Caco-2 (cell line): Measurements from ENCODE around the gene NGEF. TPM values are rescaled to one million over a fixed set of nuclear protein-coding genes. Genes with fewer than 3 reads are reported as not detected.

Experiments used
- BruUV-seq: library from RNA; stranded (reverse); fragments of 400-500 nt; replicated peaks from 2 replicates; lab custom pipeline; 2021; lab: Mats Ljungman, UMichigan
- CTCF ChIA-PET: fragments of 300-600 bp; sonication (Branson Sonifier 250); formaldehyde crosslinking; loops from one replicate; lab custom pipeline; 2022; ENCODE audit warnings: antibody characterized with exemption; lab: Charles Lee
- POLR2A ChIA-PET: fragments of 300-600 bp; sonication (Branson Sonifier 250); formaldehyde crosslinking; loops from one replicate; lab custom pipeline; 2022; ENCODE audit warnings: antibody characterized with exemption; lab: Charles Lee
- DNase-seq, 2 experiments: peaks; one replicate each; pipeline versions ENCODE4 v3.0.0 to v3.0.0-alpha.2; 2020 to 2022
- H3K27me3 ChIP-seq: replicated peaks from 2 replicates; pipeline ENCODE4 v1.6.0; 2011; ENCODE audit warnings: low read length; ENCODE audit not compliant: control insufficient read depth, insufficient read depth
- H3K36me3 ChIP-seq: 2 replicates; pipeline ENCODE4 v1.5.1; 2011; ENCODE audit warnings: low read length; ENCODE audit not compliant: control insufficient read depth, insufficient read depth
- H3K4me1 ChIP-seq: fragments of 250-450 bp; sonication (Bioruptor Pico); 2 replicates; pipeline ENCODE4 v1.5.1; 2020; ENCODE audit warnings: mild to moderate bottlenecking
- H3K4me3 ChIP-seq: 2 replicates; pipeline ENCODE4 v1.5.1; 2011; ENCODE audit warnings: low read depth, mild to moderate bottlenecking, control low read depth, low read length
- H3K9me3 ChIP-seq: fragments of 250-450 bp; sonication (Bioruptor Pico); 2 replicates; pipeline ENCODE4 v1.5.1; 2020; ENCODE audit warnings: mild to moderate bottlenecking, moderate library complexity
- H3K27ac Mint-ChIP-seq: one replicate; pipeline ENCODE4 v1.8.0; 2022; ENCODE audit warnings: mixed read lengths; ENCODE audit not compliant: unreplicated experiment
- H3K27me3 Mint-ChIP-seq: one replicate; pipeline ENCODE4 v1.8.0; 2022; ENCODE audit warnings: mixed read lengths; ENCODE audit not compliant: insufficient read depth, unreplicated experiment
- H3K36me3 Mint-ChIP-seq: one replicate; pipeline ENCODE4 v1.8.0; 2022; ENCODE audit warnings: mild to moderate bottlenecking, mixed read lengths; ENCODE audit not compliant: insufficient read depth, unreplicated experiment
- H3K4me1 Mint-ChIP-seq: one replicate; pipeline ENCODE4 v1.8.0; 2022; ENCODE audit warnings: low read depth, mixed read lengths; ENCODE audit not compliant: unreplicated experiment
- H3K4me3 Mint-ChIP-seq: one replicate; pipeline ENCODE4 v1.8.0; 2022; ENCODE audit warnings: mild to moderate bottlenecking, moderate library complexity, mixed read lengths; ENCODE audit not compliant: unreplicated experiment
- H3K9me3 Mint-ChIP-seq: one replicate; pipeline ENCODE4 v1.8.0; 2022; ENCODE audit warnings: mixed read lengths; ENCODE audit not compliant: unreplicated experiment
- intact Hi-C: fragments of 100-400 bp; cut with micrococcal nuclease; formaldehyde crosslinking; loops from one replicate; pipeline ENCODE4 v1.10.0; 2022; ENCODE audit not compliant: unreplicated experiment
- total RNA-seq: library from RNA; stranded (reverse); gene quantifications from 2 replicates; pipeline ENCODE4 v1.2.3, GENCODE V29; 2022
- TF ChIP-seq, protein P1 (sequence below), 2 experiments: fragments of 200-600 bp in 1 of 2; IDR thresholded peaks; 1 replicate in 1 of 2; 2 replicates in 1 of 2; pipeline versions ENCODE4 v1.5.1 to v1.8.0; 2011 to 2022; ENCODE audit warnings: antibody characterized with exemption in 1 of 2, control low read depth in 1 of 2, inconsistent platforms in 1 of 2, low read depth in 1 of 2, low read length in 1 of 2, mild to moderate bottlenecking in 1 of 2, moderate library complexity in 1 of 2; ENCODE audit not compliant: insufficient read depth in 1 of 2, severe bottlenecking in 1 of 2, unreplicated experiment in 1 of 2

NGEF gene
- total RNA-seq, 1 experiment from 2014 or later = 0.77 TPM

DNA sequence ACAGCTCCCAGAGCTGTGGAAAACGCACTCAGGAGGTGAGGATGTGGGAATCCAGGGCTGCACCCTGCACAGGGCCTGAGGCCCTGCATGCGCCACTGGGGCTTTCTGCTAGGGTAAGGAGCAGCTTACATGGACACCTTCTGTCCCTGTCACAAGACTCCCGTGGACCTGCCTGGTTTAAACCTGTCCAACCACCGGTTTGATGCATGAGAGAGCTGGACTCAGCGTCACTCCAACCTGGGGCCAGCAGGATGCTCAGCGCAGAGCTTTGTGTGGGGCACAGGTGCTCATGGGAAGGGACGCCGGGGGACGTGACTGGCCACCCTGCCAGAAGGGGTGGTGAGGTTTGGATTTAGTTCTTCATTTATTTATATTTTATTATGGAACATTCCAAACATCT is 118.8 kb downstream of the NGEF start:
- no peaks in the 10 kb centered on the region for H3K4me1 ChIP-seq
- Mint-ChIP-seq H3K4me1 (no peaks in the 10 kb centered on the region), H3K27me3 (no peaks in the 10 kb centered on the region), H3K36me3 (no peaks in the 10 kb centered on the region), H3K4me3 (no peak overlapping the region), H3K9me3 (no peaks in the 10 kb centered on the region), H3K27ac (no peak overlapping the region)
- H3K4me3 ChIP-seq = no peak overlapping the region
- intact Hi-C loops = no loop called here
- ChIA-PET POLR2A (no interaction called here), CTCF (no interaction called here)
- H3K36me3 ChIP-seq = no peaks in the 10 kb centered on the region
- no peak for DNase-seq
- H3K27me3 ChIP-seq = no peaks in the 10 kb centered on the region
- no peaks in the 10 kb centered on the region for H3K9me3 ChIP-seq
- BruUV-seq = no TSS peak
- TF ChIP-seq, protein P1, sequence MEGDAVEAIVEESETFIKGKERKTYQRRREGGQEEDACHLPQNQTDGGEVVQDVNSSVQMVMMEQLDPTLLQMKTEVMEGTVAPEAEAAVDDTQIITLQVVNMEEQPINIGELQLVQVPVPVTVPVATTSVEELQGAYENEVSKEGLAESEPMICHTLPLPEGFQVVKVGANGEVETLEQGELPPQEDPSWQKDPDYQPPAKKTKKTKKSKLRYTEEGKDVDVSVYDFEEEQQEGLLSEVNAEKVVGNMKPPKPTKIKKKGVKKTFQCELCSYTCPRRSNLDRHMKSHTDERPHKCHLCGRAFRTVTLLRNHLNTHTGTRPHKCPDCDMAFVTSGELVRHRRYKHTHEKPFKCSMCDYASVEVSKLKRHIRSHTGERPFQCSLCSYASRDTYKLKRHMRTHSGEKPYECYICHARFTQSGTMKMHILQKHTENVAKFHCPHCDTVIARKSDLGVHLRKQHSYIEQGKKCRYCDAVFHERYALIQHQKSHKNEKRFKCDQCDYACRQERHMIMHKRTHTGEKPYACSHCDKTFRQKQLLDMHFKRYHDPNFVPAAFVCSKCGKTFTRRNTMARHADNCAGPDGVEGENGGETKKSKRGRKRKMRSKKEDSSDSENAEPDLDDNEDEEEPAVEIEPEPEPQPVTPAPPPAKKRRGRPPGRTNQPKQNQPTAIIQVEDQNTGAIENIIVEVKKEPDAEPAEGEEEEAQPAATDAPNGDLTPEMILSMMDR (IDR thresholded peaks at IDR 0.05; ENCODE audit: insufficient read depth in 1 of 2, low read depth in 1 of 2, low read length in 1 of 2, severe bottlenecking in 1 of 2, unreplicated experiment in 1 of 2) = no peak

DNA sequence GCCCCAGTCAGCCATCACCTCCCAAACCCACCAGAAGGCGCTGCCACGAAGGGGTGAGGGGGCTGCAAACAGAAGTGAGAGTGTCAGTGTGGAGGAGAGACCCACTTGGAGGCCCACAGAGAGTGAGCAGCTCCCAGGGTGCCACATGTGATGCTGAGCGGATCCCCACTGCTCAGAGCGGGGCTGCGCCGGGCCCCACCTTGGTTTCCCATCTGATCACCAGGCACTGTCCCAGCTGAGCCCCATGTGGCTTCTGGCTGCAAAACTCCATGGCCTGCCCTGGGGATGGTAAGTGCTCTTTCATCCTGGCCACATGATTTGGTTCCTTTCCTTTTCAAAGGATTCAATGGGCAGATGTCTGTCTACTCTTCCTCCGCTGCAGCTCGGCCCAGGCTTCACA is 119.2 kb downstream of the NGEF start:
- no peaks in the 10 kb centered on the region for H3K36me3 Mint-ChIP-seq
- TF ChIP-seq, protein P1 (IDR thresholded peaks at IDR 0.05; ENCODE audit: insufficient read depth in 1 of 2, low read depth in 1 of 2, low read length in 1 of 2, severe bottlenecking in 1 of 2, unreplicated experiment in 1 of 2) = no peak
- Histone ChIP-seq H3K36me3 (no peaks in the 10 kb centered on the region), H3K4me1 (no peaks in the 10 kb centered on the region), H3K27me3 (no peaks in the 10 kb centered on the region), H3K4me3 (no peak overlapping the region), H3K9me3 (no peaks in the 10 kb centered on the region)
- intact Hi-C loops = no loop called here
- no peak overlapping the region for H3K4me3 Mint-ChIP-seq
- ChIA-PET POLR2A (no interaction called here), CTCF (no interaction called here)
- no peak for DNase-seq
- BruUV-seq = no TSS peak
- no peak overlapping the region for H3K27ac Mint-ChIP-seq
- no peaks in the 10 kb centered on the region for H3K27me3 Mint-ChIP-seq
- no peaks in the 10 kb centered on the region for H3K4me1 Mint-ChIP-seq
- no peaks in the 10 kb centered on the region for H3K9me3 Mint-ChIP-seq

DNA sequence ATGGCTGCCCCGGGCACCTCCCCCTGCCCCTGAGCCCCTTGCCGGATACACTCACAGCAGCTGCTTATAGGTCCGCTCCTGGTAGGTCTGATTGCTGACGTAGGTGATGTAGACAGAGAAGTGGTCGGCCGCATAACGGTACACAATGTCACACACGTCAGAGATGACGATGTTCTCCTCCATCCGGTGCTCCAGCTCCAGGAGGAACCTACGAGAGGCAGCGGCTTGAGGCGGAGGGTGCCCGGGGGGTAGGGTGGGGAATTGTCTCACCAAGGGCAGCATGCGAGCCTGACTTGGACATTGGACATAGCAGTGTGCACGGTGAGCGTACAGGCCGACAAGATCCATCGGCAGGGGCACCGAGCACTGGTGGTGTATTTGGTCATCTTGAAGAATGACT is 120.2 kb downstream of the NGEF start:
- no peaks in the 10 kb centered on the region for H3K27me3 Mint-ChIP-seq
- Histone ChIP-seq H3K4me3 (no peak overlapping the region), H3K4me1 (no peaks in the 10 kb centered on the region), H3K36me3 (no peaks in the 10 kb centered on the region), H3K9me3 (no peaks in the 10 kb centered on the region), H3K27me3 (no peaks in the 10 kb centered on the region)
- intact Hi-C loops = no loop called here
- no peak overlapping the region for H3K27ac Mint-ChIP-seq
- ChIA-PET CTCF (no interaction called here), POLR2A (no interaction called here)
- no peak overlapping the region for H3K4me3 Mint-ChIP-seq
- no peaks in the 10 kb centered on the region for H3K36me3 Mint-ChIP-seq
- BruUV-seq = no TSS peak
- DNase-seq = no peak
- no peaks in the 10 kb centered on the region for H3K4me1 Mint-ChIP-seq
- H3K9me3 Mint-ChIP-seq = no peaks in the 10 kb centered on the region
- TF ChIP-seq, protein P1 (IDR thresholded peaks at IDR 0.05; ENCODE audit: insufficient read depth in 1 of 2, low read depth in 1 of 2, low read length in 1 of 2, severe bottlenecking in 1 of 2, unreplicated experiment in 1 of 2) = no peak
